SK-N-SH treated with all-trans-retinoic acid at 6 μM for 48 hours (cell line): ENCODE data around the gene CSNK1D.

Experiments
- ATAC-seq: fragments of 200-7000 bp; cut with Tn5 transposase; 3 replicates; pipeline ENCODE4 v1.9.1; 2020; ENCODE audit warnings: mild to moderate bottlenecking, moderate library complexity
- ARNTL ChIP-seq: fragments of 450-650 bp; formaldehyde crosslinking; IDR thresholded peaks from 2 replicates; pipeline ENCODE4 v1.5.0; 2020; ENCODE audit warnings: low read depth, mild to moderate bottlenecking, moderate library complexity, borderline replicate concordance
- BACH2 ChIP-seq: fragments of 250-450 bp; sonication (Bioruptor Pico); IDR thresholded peaks from 2 replicates; pipeline ENCODE4 v1.9.0; 2021; ENCODE audit warnings: mild to moderate bottlenecking, borderline replicate concordance
- CSDC2 ChIP-seq: fragments of 250-450 bp; sonication (Bioruptor Pico); IDR thresholded peaks from 2 replicates; pipeline ENCODE4 v1.5.0; 2020; ENCODE audit warnings: mild to moderate bottlenecking, moderate library complexity
- ESRRG ChIP-seq: fragments of 250-450 bp; sonication (Bioruptor Pico); IDR thresholded peaks from 2 replicates; pipeline ENCODE4 v1.6.1; 2021; ENCODE audit warnings: mild to moderate bottlenecking
- GLIS3 ChIP-seq: fragments of 250-450 bp; sonication (Bioruptor Pico); IDR thresholded peaks from 2 replicates; pipeline ENCODE4 v1.5.0; 2020; ENCODE audit warnings: mild to moderate bottlenecking, moderate library complexity
- OSR1 ChIP-seq: fragments of 250-450 bp; sonication (Bioruptor Pico); IDR thresholded peaks from 2 replicates; pipeline ENCODE4 v1.8.0; 2022; ENCODE audit warnings: moderate library complexity, mild to moderate bottlenecking, inconsistent platforms
- PPARA ChIP-seq: fragments of 250-450 bp; sonication (Bioruptor Pico); IDR thresholded peaks from 2 replicates; pipeline ENCODE4 v1.5.0; 2020; ENCODE audit warnings: mild to moderate bottlenecking, borderline replicate concordance
- RARB ChIP-seq: fragments of 250-450 bp; sonication (Bioruptor Pico); IDR thresholded peaks from 2 replicates; pipeline ENCODE4 v1.8.0; 2021; ENCODE audit warnings: mild to moderate bottlenecking, moderate library complexity
- TCF4 ChIP-seq: fragments of 250-450 bp; sonication (Bioruptor Pico); IDR thresholded peaks from 2 replicates; pipeline ENCODE4 v1.8.0; 2021; ENCODE audit warnings: mild to moderate bottlenecking, moderate library complexity, borderline replicate concordance
- ZC3H10 ChIP-seq: fragments of 250-450 bp; sonication (Bioruptor Pico); IDR thresholded peaks from 2 replicates; pipeline ENCODE4 v1.5.1; 2021; ENCODE audit warnings: mild to moderate bottlenecking, moderate library complexity
- ZFP3 ChIP-seq: fragments of 250-450 bp; sonication (Bioruptor Pico); IDR thresholded peaks from 2 replicates; pipeline ENCODE4 v1.5.0; 2020; ENCODE audit warnings: mild to moderate bottlenecking, moderate library complexity
- ZFP30 ChIP-seq: fragments of 450-650 bp; formaldehyde crosslinking; IDR thresholded peaks from 2 replicates; pipeline ENCODE4 v1.5.0; 2022; ENCODE audit warnings: mild to moderate bottlenecking, moderate library complexity
- ZNF70 ChIP-seq: fragments of 450-650 bp; formaldehyde crosslinking; IDR thresholded peaks from 2 replicates; pipeline ENCODE4 v1.5.0; 2020; ENCODE audit warnings: mild to moderate bottlenecking, moderate library complexity
- ZNF8 ChIP-seq: fragments of 450-650 bp; formaldehyde crosslinking; IDR thresholded peaks from 2 replicates; pipeline ENCODE4 v1.5.0; 2020; ENCODE audit warnings: mild to moderate bottlenecking, moderate library complexity
- TF ChIP-seq, protein P1 (sequence below): fragments of 250-450 bp; sonication (Bioruptor Pico); IDR thresholded peaks from 2 replicates; pipeline ENCODE4 v1.5.1; 2020; ENCODE audit warnings: low read depth, mild to moderate bottlenecking, moderate library complexity
- TF ChIP-seq, protein P2 (sequence below): fragments of 250-450 bp; sonication (Bioruptor Pico); IDR thresholded peaks from 2 replicates; pipeline ENCODE4 v1.5.1; 2021; ENCODE audit warnings: mild to moderate bottlenecking, moderate library complexity
- TF ChIP-seq, protein P3 (sequence below): fragments of 250-450 bp; sonication (Bioruptor Pico); IDR thresholded peaks from 2 replicates; pipeline ENCODE4 v1.8.0; 2021; ENCODE audit warnings: low read depth, mild to moderate bottlenecking, moderate library complexity, borderline replicate concordance
- TF ChIP-seq, protein P4 (sequence below): fragments of 250-450 bp; sonication (Bioruptor Pico); IDR thresholded peaks from 2 replicates; pipeline ENCODE4 v1.5.0; 2020; ENCODE audit warnings: mild to moderate bottlenecking, moderate library complexity

CSNK1D gene

DNA sequence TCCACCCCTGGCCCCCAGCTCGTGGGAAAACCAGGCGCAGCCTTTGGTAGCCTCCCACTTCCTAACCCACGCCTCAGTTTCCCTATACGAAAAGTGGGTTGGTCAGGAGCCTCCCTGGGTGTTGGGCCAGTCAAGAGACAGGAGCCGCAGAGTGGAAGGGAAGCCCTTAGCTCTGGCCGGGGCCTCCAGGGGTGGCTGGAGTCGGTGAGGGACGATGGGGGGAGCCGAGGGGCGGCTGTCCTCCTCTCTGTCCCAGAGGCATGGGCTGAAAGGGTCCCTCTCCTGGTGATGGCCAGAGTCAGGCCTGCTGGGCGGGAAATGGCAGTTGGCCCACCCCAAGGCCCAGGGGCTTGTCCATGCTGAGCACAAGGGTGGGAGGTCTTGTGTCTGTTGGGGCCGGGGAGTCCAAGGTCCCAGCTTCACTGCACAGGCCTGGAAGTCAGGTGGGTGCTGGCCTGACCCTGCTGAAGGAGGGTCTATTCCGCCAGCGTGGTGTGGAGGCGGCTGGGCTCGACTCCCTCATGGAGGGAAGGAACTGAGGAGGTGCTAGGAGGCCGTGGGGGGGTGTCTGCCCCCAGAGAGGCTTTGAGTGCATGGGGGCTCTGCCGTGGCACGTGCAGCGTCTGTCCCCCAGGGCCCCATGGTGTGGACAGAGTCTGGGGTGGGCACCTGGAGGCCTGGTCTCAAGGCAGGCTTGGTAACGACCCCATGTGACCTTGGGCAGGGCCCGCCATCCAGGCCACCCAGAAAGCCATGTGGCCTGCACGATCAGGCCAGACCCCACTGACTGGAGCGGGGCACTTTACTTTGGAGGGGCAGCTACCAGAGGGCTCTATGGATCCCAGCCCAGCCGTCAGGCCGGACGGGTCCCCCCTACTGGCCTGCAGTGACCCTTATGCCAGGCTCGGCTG lies 43.5 kb downstream of the CSNK1D start:
- ATAC-seq, result peak; percentile 3
- no peak for TF ChIP-seq RARB (CRISPR knock-in tag)
- TF ChIP-seq, protein P1, sequence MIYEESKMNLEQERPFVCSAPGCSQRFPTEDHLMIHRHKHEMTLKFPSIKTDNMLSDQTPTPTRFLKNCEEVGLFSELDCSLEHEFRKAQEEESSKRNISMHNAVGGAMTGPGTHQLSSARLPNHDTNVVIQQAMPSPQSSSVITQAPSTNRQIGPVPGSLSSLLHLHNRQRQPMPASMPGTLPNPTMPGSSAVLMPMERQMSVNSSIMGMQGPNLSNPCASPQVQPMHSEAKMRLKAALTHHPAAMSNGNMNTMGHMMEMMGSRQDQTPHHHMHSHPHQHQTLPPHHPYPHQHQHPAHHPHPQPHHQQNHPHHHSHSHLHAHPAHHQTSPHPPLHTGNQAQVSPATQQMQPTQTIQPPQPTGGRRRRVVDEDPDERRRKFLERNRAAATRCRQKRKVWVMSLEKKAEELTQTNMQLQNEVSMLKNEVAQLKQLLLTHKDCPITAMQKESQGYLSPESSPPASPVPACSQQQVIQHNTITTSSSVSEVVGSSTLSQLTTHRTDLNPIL (CRISPR knock-in tag), result no peak
- no peak for TF ChIP-seq ZC3H10
- no peak for TF ChIP-seq TCF4
- TF ChIP-seq, protein P2, sequence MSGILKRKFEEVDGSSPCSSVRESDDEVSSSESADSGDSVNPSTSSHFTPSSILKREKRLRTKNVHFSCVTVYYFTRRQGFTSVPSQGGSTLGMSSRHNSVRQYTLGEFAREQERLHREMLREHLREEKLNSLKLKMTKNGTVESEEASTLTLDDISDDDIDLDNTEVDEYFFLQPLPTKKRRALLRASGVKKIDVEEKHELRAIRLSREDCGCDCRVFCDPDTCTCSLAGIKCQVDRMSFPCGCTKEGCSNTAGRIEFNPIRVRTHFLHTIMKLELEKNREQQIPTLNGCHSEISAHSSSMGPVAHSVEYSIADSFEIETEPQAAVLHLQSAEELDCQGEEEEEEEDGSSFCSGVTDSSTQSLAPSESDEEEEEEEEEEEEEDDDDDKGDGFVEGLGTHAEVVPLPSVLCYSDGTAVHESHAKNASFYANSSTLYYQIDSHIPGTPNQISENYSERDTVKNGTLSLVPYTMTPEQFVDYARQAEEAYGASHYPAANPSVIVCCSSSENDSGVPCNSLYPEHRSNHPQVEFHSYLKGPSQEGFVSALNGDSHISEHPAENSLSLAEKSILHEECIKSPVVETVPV, result no peak
- TF ChIP-seq ARNTL (CRISPR knock-in tag), result no peak
- TF ChIP-seq ESRRG, result no peak
- no peak for TF ChIP-seq ZFP30 (CRISPR knock-in tag)
- no peak for TF ChIP-seq ZFP3 (CRISPR knock-in tag)
- TF ChIP-seq, protein P3, sequence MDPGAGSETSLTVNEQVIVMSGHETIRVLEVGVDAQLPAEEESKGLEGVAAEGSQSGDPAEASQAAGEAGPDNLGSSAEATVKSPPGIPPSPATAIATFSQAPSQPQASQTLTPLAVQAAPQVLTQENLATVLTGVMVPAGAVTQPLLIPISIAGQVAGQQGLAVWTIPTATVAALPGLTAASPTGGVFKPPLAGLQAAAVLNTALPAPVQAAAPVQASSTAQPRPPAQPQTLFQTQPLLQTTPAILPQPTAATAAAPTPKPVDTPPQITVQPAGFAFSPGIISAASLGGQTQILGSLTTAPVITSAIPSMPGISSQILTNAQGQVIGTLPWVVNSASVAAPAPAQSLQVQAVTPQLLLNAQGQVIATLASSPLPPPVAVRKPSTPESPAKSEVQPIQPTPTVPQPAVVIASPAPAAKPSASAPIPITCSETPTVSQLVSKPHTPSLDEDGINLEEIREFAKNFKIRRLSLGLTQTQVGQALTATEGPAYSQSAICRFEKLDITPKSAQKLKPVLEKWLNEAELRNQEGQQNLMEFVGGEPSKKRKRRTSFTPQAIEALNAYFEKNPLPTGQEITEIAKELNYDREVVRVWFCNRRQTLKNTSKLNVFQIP, result no peak
- TF ChIP-seq GLIS3 (CRISPR knock-in tag), result no peak
- TF ChIP-seq PPARA (CRISPR knock-in tag), result no peak
- TF ChIP-seq CSDC2, result no peak
- no peak for TF ChIP-seq ZNF8 (CRISPR knock-in tag)

DNA sequence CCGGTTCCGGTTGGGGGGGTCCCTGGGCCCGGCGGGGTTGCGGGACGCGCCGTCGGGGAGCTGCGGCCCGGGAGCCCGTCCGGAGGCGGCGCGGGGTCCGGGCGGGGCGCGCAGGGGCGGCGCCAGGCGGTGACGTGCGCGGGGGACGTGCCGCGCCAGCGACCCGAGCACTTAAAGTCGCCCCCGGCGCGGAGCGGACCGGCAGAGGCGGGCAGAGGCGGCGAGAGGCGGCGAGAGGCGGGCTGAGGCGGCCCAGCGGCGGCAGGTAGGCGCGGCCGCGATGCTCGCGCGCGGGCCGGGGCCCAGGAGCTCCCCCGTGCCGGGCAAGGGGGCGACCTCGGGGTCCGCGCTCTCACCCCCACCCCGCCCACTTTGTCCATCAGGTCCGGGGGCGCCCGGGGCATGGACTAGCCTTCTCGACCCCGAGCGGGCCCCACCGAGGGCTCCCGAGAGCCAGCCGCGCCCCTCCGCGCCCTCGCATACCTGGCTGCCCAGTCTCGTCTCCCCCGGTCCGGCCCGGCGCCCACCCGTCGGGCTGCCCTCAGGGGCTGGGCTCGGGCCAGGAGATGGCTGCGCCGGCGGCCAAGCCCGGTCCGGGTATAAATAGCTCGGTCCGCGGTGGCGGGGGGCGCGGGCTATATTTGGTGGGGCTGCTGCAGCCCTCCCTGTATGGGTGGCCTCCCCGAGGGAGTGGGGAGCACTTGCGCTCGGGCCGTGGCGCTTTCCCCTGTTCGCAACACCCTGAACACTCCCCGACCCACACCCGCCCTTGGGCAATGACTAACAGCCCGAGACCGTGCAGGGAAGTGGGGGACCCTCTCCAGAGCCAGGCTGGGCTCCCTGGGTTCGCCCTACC lies 44.4 kb downstream of the CSNK1D start, which contains the start of gene SLC16A3:
Gene SLC16A3 (plus strand): TSS at position 201 of the 856 bp plus-strand sequence. CDS start 6,967 bp downstream, outside the sequence.
- ATAC-seq, result peak; percentile 49
- TF ChIP-seq PPARA (CRISPR knock-in tag) (no peak), TCF4 (no peak), OSR1 (CRISPR knock-in tag) (no peak), ZFP30 (CRISPR knock-in tag) (no peak)

DNA sequence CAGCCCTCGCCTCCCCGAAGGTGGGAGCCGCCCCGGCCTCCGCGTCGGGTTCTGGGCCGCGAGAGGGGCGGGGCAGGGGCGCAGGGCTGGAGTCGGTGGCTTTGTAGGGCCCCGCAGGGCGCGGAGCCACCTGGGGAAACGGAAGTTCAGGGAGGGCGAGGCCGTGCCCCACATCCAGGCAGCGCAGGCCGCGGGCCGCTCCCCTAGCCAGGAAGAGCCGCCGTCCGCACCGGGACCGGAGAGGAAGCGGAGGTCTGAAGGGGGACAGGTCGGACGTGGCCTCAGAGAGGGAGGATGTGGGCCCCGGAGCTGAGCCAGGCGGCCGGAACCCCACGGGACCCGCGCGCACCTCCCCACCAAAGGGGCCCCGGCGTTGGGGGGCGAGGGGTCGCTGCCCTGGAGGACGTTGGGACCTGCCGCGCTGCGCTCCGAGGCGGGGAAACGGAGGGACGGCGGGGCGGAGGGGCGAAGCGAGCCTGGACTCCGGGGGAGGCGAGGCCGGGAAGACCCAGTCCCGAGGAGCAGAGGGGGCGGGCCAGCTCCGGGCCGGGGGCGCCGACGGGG lies 45.1 kb downstream of the CSNK1D start:
- no peak for ATAC-seq
- TF ChIP-seq ESRRG (no peak), RARB (CRISPR knock-in tag) (no peak), ZFP30 (CRISPR knock-in tag) (no peak), ZNF8 (CRISPR knock-in tag) (no peak), OSR1 (CRISPR knock-in tag) (no peak), PPARA (CRISPR knock-in tag) (no peak), BACH2 (CRISPR knock-in tag) (no peak), ZNF70 (CRISPR knock-in tag) (no peak)
- TF ChIP-seq, protein P4, sequence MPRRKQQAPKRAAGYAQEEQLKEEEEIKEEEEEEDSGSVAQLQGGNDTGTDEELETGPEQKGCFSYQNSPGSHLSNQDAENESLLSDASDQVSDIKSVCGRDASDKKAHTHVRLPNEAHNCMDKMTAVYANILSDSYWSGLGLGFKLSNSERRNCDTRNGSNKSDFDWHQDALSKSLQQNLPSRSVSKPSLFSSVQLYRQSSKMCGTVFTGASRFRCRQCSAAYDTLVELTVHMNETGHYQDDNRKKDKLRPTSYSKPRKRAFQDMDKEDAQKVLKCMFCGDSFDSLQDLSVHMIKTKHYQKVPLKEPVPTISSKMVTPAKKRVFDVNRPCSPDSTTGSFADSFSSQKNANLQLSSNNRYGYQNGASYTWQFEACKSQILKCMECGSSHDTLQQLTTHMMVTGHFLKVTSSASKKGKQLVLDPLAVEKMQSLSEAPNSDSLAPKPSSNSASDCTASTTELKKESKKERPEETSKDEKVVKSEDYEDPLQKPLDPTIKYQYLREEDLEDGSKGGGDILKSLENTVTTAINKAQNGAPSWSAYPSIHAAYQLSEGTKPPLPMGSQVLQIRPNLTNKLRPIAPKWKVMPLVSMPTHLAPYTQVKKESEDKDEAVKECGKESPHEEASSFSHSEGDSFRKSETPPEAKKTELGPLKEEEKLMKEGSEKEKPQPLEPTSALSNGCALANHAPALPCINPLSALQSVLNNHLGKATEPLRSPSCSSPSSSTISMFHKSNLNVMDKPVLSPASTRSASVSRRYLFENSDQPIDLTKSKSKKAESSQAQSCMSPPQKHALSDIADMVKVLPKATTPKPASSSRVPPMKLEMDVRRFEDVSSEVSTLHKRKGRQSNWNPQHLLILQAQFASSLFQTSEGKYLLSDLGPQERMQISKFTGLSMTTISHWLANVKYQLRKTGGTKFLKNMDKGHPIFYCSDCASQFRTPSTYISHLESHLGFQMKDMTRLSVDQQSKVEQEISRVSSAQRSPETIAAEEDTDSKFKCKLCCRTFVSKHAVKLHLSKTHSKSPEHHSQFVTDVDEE, result no peak
- TF ChIP-seq, protein P2, result no peak
- TF ChIP-seq, protein P3, result no peak
